RKO (cell line): ENCODE data around the gene CYP4F2.
"Not testable (repeated sequence)": the region's sequence is repeated elsewhere in the genome, so short reads cannot be mapped to it uniquely, and the experiment has no call there.

Experiments used
- DNase-seq: peaks from one replicate; pipeline ENCODE4 v3.0.0-alpha.2; 2016; ENCODE audit warnings: low spot score

CYP4F2 gene

GRCh38 chr19:15897738-15898276 is at the start of gene CYP4F2:
Gene CYP4F2, minus strand, starts transcription at chr19:15898074. Its CDS starts 463 bp downstream, at chr19:15897611.
- no peak for DNase-seq

GRCh38 chr19:15945301-15945700 is 47.4 kb upstream of the CYP4F2 start:
- no peak for DNase-seq

- no peak for DNase-seq
Measured at GRCh38 chr19:15944401-15944800, 46.5 kb upstream of the CYP4F2 start.

GRCh38 chr19:15937771-15938170 is 39.9 kb upstream of the CYP4F2 start:
- no peak for DNase-seq

GRCh38 chr19:15936950-15937349 is 39.1 kb upstream of the CYP4F2 start:
- DNase-seq: no peak

GRCh38 chr19:15936173-15936572 is 38.3 kb upstream of the CYP4F2 start:
- DNase-seq: no peak

- no peak for DNase-seq
Measured at GRCh38 chr19:15935167-15935702, 37.4 kb upstream of the CYP4F2 start.

GRCh38 chr19:15934332-15935078 is 36.6 kb upstream of the CYP4F2 start, which contains the start of gene CYP4F11:
Gene CYP4F11, minus strand, starts transcription at chr19:15934529. Its CDS starts 121 bp downstream, at chr19:15934408.
- DNase-seq: peak; percentile 9

- DNase-seq: not testable (repeated sequence)
Measured at GRCh38 chr19:15933761-15934331, 36.0 kb upstream of the CYP4F2 start.

GRCh38 chr19:15928321-15928720 is 30.4 kb upstream of the CYP4F2 start:
- DNase-seq: no peak

GRCh38 chr19:15926484-15926883 is 28.6 kb upstream of the CYP4F2 start:
- no peak for DNase-seq

- no peak for DNase-seq
Measured at GRCh38 chr19:15923702-15924101, 25.8 kb upstream of the CYP4F2 start.

GRCh38 chr19:15922021-15922420 is 24.1 kb upstream of the CYP4F2 start:
- no peak for DNase-seq

- no peak for DNase-seq
Measured at GRCh38 chr19:15919243-15919642, 21.4 kb upstream of the CYP4F2 start.

- no peak for DNase-seq
Measured at GRCh38 chr19:15915109-15915508, 17.2 kb upstream of the CYP4F2 start.

- DNase-seq: no peak
Measured at GRCh38 chr19:15913830-15914229, 16.0 kb upstream of the CYP4F2 start.

- no peak for DNase-seq
Measured at GRCh38 chr19:15913384-15913783, 15.5 kb upstream of the CYP4F2 start.

- no peak for DNase-seq
Measured at GRCh38 chr19:15911599-15912235, 13.8 kb upstream of the CYP4F2 start.

GRCh38 chr19:15905026-15905425 is 7.2 kb upstream of the CYP4F2 start:
- DNase-seq: no peak

- not testable (repeated sequence) for DNase-seq
Measured at GRCh38 chr19:15902898-15903297, 5.0 kb upstream of the CYP4F2 start.

- DNase-seq: no peak
Measured at GRCh38 chr19:15902254-15902653, 4.4 kb upstream of the CYP4F2 start.

GRCh38 chr19:15900504-15900903 is 2.6 kb upstream of the CYP4F2 start:
- no peak for DNase-seq

GRCh38 chr19:15900032-15900431 is 2.2 kb upstream of the CYP4F2 start:
- not testable (repeated sequence) for DNase-seq
